Activated T-helper 17 cell treated with anti-CD3 and anti-CD28 coated beads, Interleukin-2, amount 50 U/mL, for 72 hours (primary cell): Measurements from ENCODE around the gene PPM1J. TPM values are rescaled to one million over a fixed set of nuclear protein-coding genes. Genes with fewer than 3 reads are reported as not detected.

ENCODE experiments used
- ATAC-seq: fragments of 150-1000 bp; cut with Tn5 transposase; replicated peaks from 2 replicates; pipeline ENCODE4 v1.10.0; 2021; ENCODE audit warnings: mild to moderate bottlenecking, moderate library complexity
- H3K27ac Mint-ChIP-seq: one replicate; pipeline ENCODE4 v1.8.0; 2022; ENCODE audit warnings: mixed read lengths
- H3K27me3 Mint-ChIP-seq: one replicate; pipeline ENCODE4 v1.8.0; 2022; ENCODE audit warnings: mixed read lengths
- H3K36me3 Mint-ChIP-seq: one replicate; pipeline ENCODE4 v1.8.0; 2022; ENCODE audit warnings: low read depth, mild to moderate bottlenecking, mixed read lengths
- H3K4me1 Mint-ChIP-seq: one replicate; pipeline ENCODE4 v1.8.0; 2022; ENCODE audit warnings: mixed read lengths
- H3K4me3 Mint-ChIP-seq: one replicate; pipeline ENCODE4 v1.8.0; 2022; ENCODE audit warnings: mild to moderate bottlenecking, mixed read lengths
- H3K9me3 Mint-ChIP-seq: one replicate; pipeline ENCODE4 v1.8.0; 2022; ENCODE audit warnings: mixed read lengths
- total RNA-seq, 2 donors: library from RNA; stranded (reverse); gene quantifications; one replicate each; pipeline ENCODE4 v1.2.3, GENCODE V29; 2022

PPM1J gene
- total RNA-seq, 2 donors from 2014 or later = 0.30 to 0.69 TPM

GRCh38 chr1:112714313-112715263, 544 bp downstream of the PPM1J start:
- peak overlapping the region; percentile 75 for H3K4me3 Mint-ChIP-seq
- ATAC-seq = no peak
- H3K27ac Mint-ChIP-seq = no peak overlapping the region
- peaks cover 4% of the 10 kb centered on the region for H3K27me3 Mint-ChIP-seq
- H3K9me3 Mint-ChIP-seq = no peaks in the 10 kb centered on the region
- peaks cover 6% of the 10 kb centered on the region for H3K4me1 Mint-ChIP-seq
- H3K36me3 Mint-ChIP-seq = no peaks in the 10 kb centered on the region

GRCh38 chr1:112713466-112714312, 1.4 kb downstream of the PPM1J start:
- peaks cover 4% of the 10 kb centered on the region for H3K27me3 Mint-ChIP-seq
- no peaks in the 10 kb centered on the region for H3K36me3 Mint-ChIP-seq
- H3K4me1 Mint-ChIP-seq = peaks cover 10% of the 10 kb centered on the region
- ATAC-seq = no peak
- H3K4me3 Mint-ChIP-seq = peak overlapping the region; percentile 75
- no peak overlapping the region for H3K27ac Mint-ChIP-seq
- no peaks in the 10 kb centered on the region for H3K9me3 Mint-ChIP-seq

GRCh38 chr1:112712701-112713128, 2.4 kb downstream of the PPM1J start:
- Mint-ChIP-seq H3K27me3 (peaks cover 4% of the 10 kb centered on the region), H3K4me1 (peaks cover 10% of the 10 kb centered on the region), H3K36me3 (no peaks in the 10 kb centered on the region), H3K27ac (no peak overlapping the region), H3K9me3 (no peaks in the 10 kb centered on the region), H3K4me3 (no peak overlapping the region)
- no peak for ATAC-seq

- Mint-ChIP-seq H3K27me3 (peaks cover 4% of the 10 kb centered on the region), H3K4me1 (peaks cover 10% of the 10 kb centered on the region), H3K9me3 (no peaks in the 10 kb centered on the region), H3K36me3 (no peaks in the 10 kb centered on the region), H3K4me3 (no peak overlapping the region), H3K27ac (no peak overlapping the region)
- ATAC-seq = no peak
Observed at GRCh38 chr1:112712191-112712590, 2.9 kb downstream of the PPM1J start.

GRCh38 chr1:112711670-112712069, 3.5 kb downstream of the PPM1J start:
- Mint-ChIP-seq H3K36me3 (no peaks in the 10 kb centered on the region), H3K9me3 (no peaks in the 10 kb centered on the region), H3K27me3 (peaks cover 4% of the 10 kb centered on the region), H3K4me1 (peaks cover 10% of the 10 kb centered on the region), H3K27ac (no peak overlapping the region), H3K4me3 (no peak overlapping the region)
- ATAC-seq = no peak

- H3K4me1 Mint-ChIP-seq = peaks cover 10% of the 10 kb centered on the region
- no peak overlapping the region for H3K4me3 Mint-ChIP-seq
- no peak overlapping the region for H3K27ac Mint-ChIP-seq
- peaks cover 4% of the 10 kb centered on the region for H3K27me3 Mint-ChIP-seq
- H3K36me3 Mint-ChIP-seq = no peaks in the 10 kb centered on the region
- no peak for ATAC-seq
- H3K9me3 Mint-ChIP-seq = no peaks in the 10 kb centered on the region
Observed at GRCh38 chr1:112711041-112711440, 4.1 kb downstream of the PPM1J start.

GRCh38 chr1:112710586-112710985, 4.5 kb downstream of the PPM1J start:
- no peak overlapping the region for H3K4me3 Mint-ChIP-seq
- no peak overlapping the region for H3K27ac Mint-ChIP-seq
- H3K27me3 Mint-ChIP-seq = peaks cover 4% of the 10 kb centered on the region
- H3K9me3 Mint-ChIP-seq = no peaks in the 10 kb centered on the region
- peaks cover 11% of the 10 kb centered on the region for H3K4me1 Mint-ChIP-seq
- no peaks in the 10 kb centered on the region for H3K36me3 Mint-ChIP-seq
- no peak for ATAC-seq

- Mint-ChIP-seq H3K36me3 (no peaks in the 10 kb centered on the region), H3K4me1 (peaks cover 16% of the 10 kb centered on the region), H3K4me3 (no peak overlapping the region), H3K27ac (no peak overlapping the region), H3K9me3 (no peaks in the 10 kb centered on the region), H3K27me3 (peaks cover 4% of the 10 kb centered on the region)
- no peak for ATAC-seq
Observed at GRCh38 chr1:112710159-112710558, 5.0 kb downstream of the PPM1J start.

GRCh38 chr1:112708489-112708888, 6.6 kb downstream of the PPM1J start:
- peaks cover 23% of the 10 kb centered on the region for H3K4me1 Mint-ChIP-seq
- no peaks in the 10 kb centered on the region for H3K9me3 Mint-ChIP-seq
- peak overlapping the region; percentile 67 for H3K4me3 Mint-ChIP-seq
- H3K27me3 Mint-ChIP-seq = no peaks in the 10 kb centered on the region
- H3K36me3 Mint-ChIP-seq = no peaks in the 10 kb centered on the region
- ATAC-seq = no peak
- no peak overlapping the region for H3K27ac Mint-ChIP-seq

- ATAC-seq = no peak
- Mint-ChIP-seq H3K4me1 (peaks cover 23% of the 10 kb centered on the region), H3K27ac (no peak overlapping the region), H3K4me3 (peak overlapping the region; percentile 67), H3K36me3 (no peaks in the 10 kb centered on the region), H3K27me3 (no peaks in the 10 kb centered on the region), H3K9me3 (no peaks in the 10 kb centered on the region)
Observed at GRCh38 chr1:112708002-112708448, 7.1 kb downstream of the PPM1J start.

- peak; percentile 62 for ATAC-seq
- Mint-ChIP-seq H3K27me3 (no peaks in the 10 kb centered on the region), H3K9me3 (no peaks in the 10 kb centered on the region), H3K27ac (peak overlapping the region; percentile 48), H3K4me3 (peak overlapping the region; percentile 67), H3K4me1 (peaks cover 25% of the 10 kb centered on the region), H3K36me3 (peaks cover 3% of the 10 kb centered on the region)
Observed at GRCh38 chr1:112707221-112708001, 7.7 kb downstream of the PPM1J start.

- no peaks in the 10 kb centered on the region for H3K27me3 Mint-ChIP-seq
- H3K36me3 Mint-ChIP-seq = peaks cover 11% of the 10 kb centered on the region
- H3K9me3 Mint-ChIP-seq = no peaks in the 10 kb centered on the region
- peak within 1 kb of the TSS; percentile 79 for H3K4me3 Mint-ChIP-seq
- H3K27ac Mint-ChIP-seq = peak within 1 kb of the TSS; percentile 48
- peak; percentile 56 for ATAC-seq
- H3K4me1 Mint-ChIP-seq = peaks cover 33% of the 10 kb centered on the region
Observed at GRCh38 chr1:112706505-112707220, 8.5 kb downstream of the PPM1J start, which contains the start of gene RHOC. RHOC (minus strand) TSS chr1:112707127; CDS start chr1:112703799, 3,328 bp downstream.

- H3K9me3 Mint-ChIP-seq = no peaks in the 10 kb centered on the region
- peaks cover 17% of the 10 kb centered on the region for H3K36me3 Mint-ChIP-seq
- H3K27ac Mint-ChIP-seq = peak overlapping the region; percentile 66
- H3K27me3 Mint-ChIP-seq = no peaks in the 10 kb centered on the region
- peaks cover 37% of the 10 kb centered on the region for H3K4me1 Mint-ChIP-seq
- peak overlapping the region; percentile 79 for H3K4me3 Mint-ChIP-seq
- ATAC-seq = peak; percentile 69
Observed at GRCh38 chr1:112704934-112705627, 10.1 kb downstream of the PPM1J start.
